ENCODE measurements around the gene AGBL1. TPM values are rescaled to one million over a fixed set of nuclear protein-coding genes. Genes with fewer than 3 reads are reported as not detected.

The AGBL1 gene
- total RNA-seq, 1 donor from 2014 or later: 0.76 TPM

DNA sequence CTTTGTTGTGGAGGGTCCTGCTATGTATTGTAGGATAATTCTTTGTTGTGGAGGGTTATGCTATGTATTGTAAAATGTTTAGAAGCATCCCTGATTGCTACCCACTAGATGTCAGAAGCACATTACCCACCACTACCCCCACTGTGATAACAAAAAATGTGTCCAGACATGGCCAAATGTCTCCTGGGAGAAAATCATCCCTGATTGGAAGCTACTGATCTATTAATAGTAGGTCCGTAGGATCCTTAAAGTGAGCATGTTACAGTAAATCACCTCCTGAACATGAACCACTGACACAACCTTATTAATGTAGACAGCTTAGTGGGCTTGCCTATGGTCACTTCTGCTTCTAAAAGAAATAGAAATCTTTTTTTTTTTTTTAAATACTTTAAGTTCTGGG is 884.6 kb downstream of the AGBL1 start:
- H3K4me1 Mint-ChIP-seq (ENCODE audit: low read depth, unreplicated experiment): no peaks in the 10 kb centered on the region
- no peaks in the 10 kb centered on the region for H3K36me3 Mint-ChIP-seq (ENCODE audit: unreplicated experiment)
- H3K4me3 Mint-ChIP-seq (ENCODE audit: unreplicated experiment): no peak overlapping the region
- no peaks in the 10 kb centered on the region for H3K27me3 Mint-ChIP-seq (ENCODE audit: unreplicated experiment)
- TF ChIP-seq CTCF (IDR thresholded peaks at IDR 0.05; ENCODE audit: partially characterized antibody, unreplicated experiment): no peak
- H3K9me3 Mint-ChIP-seq (ENCODE audit: unreplicated experiment): peaks cover 1% of the 10 kb centered on the region
- no peak overlapping the region for H3K27ac Mint-ChIP-seq (ENCODE audit: unreplicated experiment)
- DNase-seq: no peak

- Mint-ChIP-seq H3K4me3 (ENCODE audit: unreplicated experiment) (no peak overlapping the region), H3K36me3 (ENCODE audit: unreplicated experiment) (no peaks in the 10 kb centered on the region), H3K27me3 (ENCODE audit: unreplicated experiment) (no peaks in the 10 kb centered on the region), H3K4me1 (ENCODE audit: low read depth, unreplicated experiment) (no peaks in the 10 kb centered on the region), H3K9me3 (ENCODE audit: unreplicated experiment) (peaks cover 1% of the 10 kb centered on the region), H3K27ac (ENCODE audit: unreplicated experiment) (no peak overlapping the region)
- no peak for TF ChIP-seq CTCF (IDR thresholded peaks at IDR 0.05; ENCODE audit: partially characterized antibody, unreplicated experiment)
- DNase-seq: no peak
Measured at GRCh38 chr15:86968244-86968643, 888.6 kb downstream of the AGBL1 start.

DNA sequence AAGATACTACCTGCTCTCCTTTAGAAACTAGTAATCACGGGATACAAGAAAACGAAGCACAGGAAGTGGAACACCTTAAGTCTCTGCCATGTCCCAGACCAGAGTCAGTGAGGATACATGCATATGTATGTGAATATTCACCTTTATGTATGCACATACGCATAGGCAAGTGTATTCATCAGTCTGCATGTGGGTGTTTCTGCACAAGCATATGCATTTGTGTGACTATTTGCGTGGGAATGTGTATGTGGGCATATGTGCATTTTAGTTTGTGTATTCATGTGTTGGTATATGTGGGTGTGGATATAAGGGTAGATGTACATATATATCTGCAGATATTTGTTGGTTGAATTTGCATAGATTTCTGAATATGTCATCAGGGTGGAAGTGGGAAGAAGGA is 889.7 kb downstream of the AGBL1 start:
- no peaks in the 10 kb centered on the region for H3K4me1 Mint-ChIP-seq (ENCODE audit: low read depth, unreplicated experiment)
- no peak overlapping the region for H3K27ac Mint-ChIP-seq (ENCODE audit: unreplicated experiment)
- no peak overlapping the region for H3K4me3 Mint-ChIP-seq (ENCODE audit: unreplicated experiment)
- H3K27me3 Mint-ChIP-seq (ENCODE audit: unreplicated experiment): no peaks in the 10 kb centered on the region
- no peak for DNase-seq
- no peaks in the 10 kb centered on the region for H3K36me3 Mint-ChIP-seq (ENCODE audit: unreplicated experiment)
- TF ChIP-seq CTCF (IDR thresholded peaks at IDR 0.05; ENCODE audit: partially characterized antibody, unreplicated experiment): no peak
- H3K9me3 Mint-ChIP-seq (ENCODE audit: unreplicated experiment): peaks cover 1% of the 10 kb centered on the region

- H3K27me3 Mint-ChIP-seq (ENCODE audit: unreplicated experiment): no peaks in the 10 kb centered on the region
- H3K27ac Mint-ChIP-seq (ENCODE audit: unreplicated experiment): no peak overlapping the region
- peaks cover 3% of the 10 kb centered on the region for H3K4me1 Mint-ChIP-seq (ENCODE audit: low read depth, unreplicated experiment)
- H3K36me3 Mint-ChIP-seq (ENCODE audit: unreplicated experiment): no peaks in the 10 kb centered on the region
- TF ChIP-seq CTCF (IDR thresholded peaks at IDR 0.05; ENCODE audit: partially characterized antibody, unreplicated experiment): no peak
- no peak for DNase-seq
- no peaks in the 10 kb centered on the region for H3K9me3 Mint-ChIP-seq (ENCODE audit: unreplicated experiment)
- H3K4me3 Mint-ChIP-seq (ENCODE audit: unreplicated experiment): no peak overlapping the region
Measured at GRCh38 chr15:86973284-86973844, 893.7 kb downstream of the AGBL1 start.

- H3K36me3 Mint-ChIP-seq (ENCODE audit: unreplicated experiment): no peaks in the 10 kb centered on the region
- no peak for TF ChIP-seq CTCF (IDR thresholded peaks at IDR 0.05; ENCODE audit: partially characterized antibody, unreplicated experiment)
- peaks cover 2% of the 10 kb centered on the region for H3K9me3 Mint-ChIP-seq (ENCODE audit: unreplicated experiment)
- H3K27ac Mint-ChIP-seq (ENCODE audit: unreplicated experiment): no peak overlapping the region
- peaks cover 1% of the 10 kb centered on the region for H3K27me3 Mint-ChIP-seq (ENCODE audit: unreplicated experiment)
- H3K4me3 Mint-ChIP-seq (ENCODE audit: unreplicated experiment): no peak overlapping the region
- H3K4me1 Mint-ChIP-seq (ENCODE audit: low read depth, unreplicated experiment): peaks cover 2% of the 10 kb centered on the region
- no peak for DNase-seq
Measured at GRCh38 chr15:86988033-86988432, 908.4 kb downstream of the AGBL1 start.
